HG02623 (cell line): ENCODE measurements around the gene CNIH3.
A peak's percentile ranks its signal among the peaks of the same experiment; 100 is the strongest.

ENCODE experiments used
- ATAC-seq: cut with Tn5 transposase; IDR thresholded peaks from one replicate; pipeline ENCODE4 v1.9.1; 2021; ENCODE audit warnings: moderate library complexity; ENCODE audit not compliant: unreplicated experiment

The CNIH3 gene

DNA sequence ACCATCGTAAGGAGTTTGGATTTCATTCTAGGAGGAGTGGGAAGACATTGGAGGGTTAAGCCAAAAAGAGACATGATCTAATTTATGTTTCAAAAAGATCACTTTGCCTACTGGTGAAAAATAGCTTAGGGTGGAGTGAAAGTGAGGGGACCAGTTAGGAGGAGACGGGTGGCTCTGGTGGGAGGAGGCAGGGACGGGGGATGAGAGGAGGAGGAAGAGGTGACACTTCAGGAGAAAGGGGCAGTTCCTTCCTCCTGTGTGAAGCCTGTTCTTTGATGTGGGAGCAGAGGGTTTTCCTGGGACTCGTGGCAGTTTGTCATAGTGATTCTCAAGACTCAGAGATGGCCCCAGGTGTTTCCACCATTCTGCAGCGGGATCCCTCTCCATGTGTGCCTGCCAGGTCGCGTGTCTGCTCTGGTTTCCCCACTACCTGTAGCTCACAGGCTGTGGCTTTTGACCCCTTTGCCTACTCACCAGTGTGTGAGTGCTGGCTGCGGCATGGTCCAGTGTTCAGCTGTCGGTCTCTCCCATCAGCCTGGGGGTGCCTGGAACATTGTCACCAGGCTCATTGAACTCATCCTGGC, 102.4 kb downstream of the CNIH3 start:
- ATAC-seq = no peak

DNA sequence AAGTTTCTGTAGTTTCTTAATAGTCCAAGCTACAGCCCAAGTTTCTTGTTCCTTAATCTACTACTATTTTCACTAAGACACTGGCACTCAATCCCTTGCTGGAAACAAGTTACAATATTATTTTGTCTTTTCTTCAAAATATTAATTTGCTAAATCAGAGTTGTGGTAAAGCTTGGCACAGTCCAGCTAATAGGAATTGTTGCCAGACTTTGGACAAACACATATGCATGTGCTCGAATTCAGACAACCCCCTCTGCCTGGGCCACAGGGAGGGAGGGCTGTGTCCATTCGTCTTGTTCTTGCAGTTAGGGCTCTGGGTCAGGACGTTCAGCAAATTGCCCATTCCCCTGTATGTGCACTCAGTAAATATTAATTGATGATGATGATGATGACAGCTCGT, 103.6 kb downstream of the CNIH3 start:
- ATAC-seq = no peak

DNA sequence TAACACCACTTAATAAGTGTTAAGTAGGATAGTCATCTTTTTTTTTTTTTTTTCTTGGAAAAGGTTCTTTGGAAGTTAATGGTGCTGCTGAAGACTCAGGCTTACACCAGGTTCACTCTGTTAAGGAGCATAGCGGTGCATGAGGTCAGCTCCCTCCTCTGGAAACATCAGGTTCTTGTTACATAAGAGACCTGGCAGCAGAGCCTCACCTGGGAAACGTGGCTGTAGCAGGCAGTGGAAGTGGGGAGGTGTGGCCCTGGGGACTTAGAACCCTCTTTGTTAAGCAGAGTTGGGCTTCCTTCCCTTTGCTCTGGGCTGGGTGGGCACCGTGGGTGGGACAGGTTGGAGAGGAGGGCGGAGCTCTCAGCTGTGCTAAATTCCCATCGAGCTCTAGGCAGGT, 104.1 kb downstream of the CNIH3 start:
- ATAC-seq = no peak

DNA sequence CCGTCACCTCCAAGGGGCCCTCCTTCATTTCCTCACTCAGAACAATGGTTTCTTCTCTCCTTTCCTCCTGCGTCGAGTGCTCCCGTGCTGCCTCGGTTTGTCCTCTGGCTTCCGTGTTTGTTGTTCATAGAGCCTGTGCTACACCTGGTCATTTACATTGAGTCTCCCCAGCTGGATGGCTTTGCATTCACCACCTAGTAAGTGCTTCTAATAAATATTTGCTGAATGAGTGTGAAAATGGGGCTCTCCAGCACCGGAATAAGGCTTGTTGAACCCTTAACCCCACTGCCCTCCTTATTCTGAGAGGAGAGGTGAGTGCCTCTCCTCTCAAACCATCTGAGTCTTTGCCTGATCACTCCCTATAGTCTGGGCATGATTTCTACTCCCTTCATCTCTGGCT, 104.9 kb downstream of the CNIH3 start:
- ATAC-seq = no peak

DNA sequence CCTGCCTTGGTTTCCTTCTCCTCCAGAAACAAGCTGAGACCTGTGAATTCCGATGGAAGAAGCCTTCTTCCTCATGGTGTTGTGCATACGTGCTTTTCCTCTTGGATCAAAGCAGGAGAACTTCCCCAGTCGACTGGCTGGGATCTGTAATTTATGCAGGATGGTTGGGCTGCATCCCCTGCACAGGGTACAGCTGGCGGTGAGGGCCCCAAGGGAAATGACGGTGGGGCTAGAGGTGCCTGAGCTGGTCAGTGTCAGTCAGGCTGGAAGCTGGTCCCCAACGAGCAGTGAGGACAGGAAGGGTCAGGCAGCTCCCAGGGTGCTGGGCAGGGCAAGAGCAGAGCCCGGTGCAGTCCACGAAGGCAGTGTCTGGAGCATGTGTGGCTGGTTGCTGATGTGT, 106.7 kb downstream of the CNIH3 start:
- ATAC-seq = no peak

DNA sequence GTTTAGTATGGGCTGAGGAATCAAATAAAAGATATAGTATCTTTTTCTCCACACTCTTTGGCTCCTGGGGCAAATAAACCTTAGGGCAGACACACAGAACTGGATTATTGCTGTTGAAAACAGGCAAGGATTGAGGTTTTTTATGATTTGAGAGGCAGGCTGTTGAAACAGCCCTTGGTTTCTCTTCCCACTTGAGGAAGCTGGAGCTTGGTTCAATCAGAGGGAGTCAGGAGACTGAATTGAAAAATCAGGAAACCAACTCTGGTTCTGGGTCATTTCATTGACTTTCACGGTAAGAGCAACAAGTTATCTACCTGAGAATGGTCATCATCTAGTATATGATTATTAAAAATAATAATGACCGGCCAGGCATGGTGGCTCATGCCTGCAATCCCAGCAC, 108.4 kb downstream of the CNIH3 start:
- ATAC-seq = no peak

DNA sequence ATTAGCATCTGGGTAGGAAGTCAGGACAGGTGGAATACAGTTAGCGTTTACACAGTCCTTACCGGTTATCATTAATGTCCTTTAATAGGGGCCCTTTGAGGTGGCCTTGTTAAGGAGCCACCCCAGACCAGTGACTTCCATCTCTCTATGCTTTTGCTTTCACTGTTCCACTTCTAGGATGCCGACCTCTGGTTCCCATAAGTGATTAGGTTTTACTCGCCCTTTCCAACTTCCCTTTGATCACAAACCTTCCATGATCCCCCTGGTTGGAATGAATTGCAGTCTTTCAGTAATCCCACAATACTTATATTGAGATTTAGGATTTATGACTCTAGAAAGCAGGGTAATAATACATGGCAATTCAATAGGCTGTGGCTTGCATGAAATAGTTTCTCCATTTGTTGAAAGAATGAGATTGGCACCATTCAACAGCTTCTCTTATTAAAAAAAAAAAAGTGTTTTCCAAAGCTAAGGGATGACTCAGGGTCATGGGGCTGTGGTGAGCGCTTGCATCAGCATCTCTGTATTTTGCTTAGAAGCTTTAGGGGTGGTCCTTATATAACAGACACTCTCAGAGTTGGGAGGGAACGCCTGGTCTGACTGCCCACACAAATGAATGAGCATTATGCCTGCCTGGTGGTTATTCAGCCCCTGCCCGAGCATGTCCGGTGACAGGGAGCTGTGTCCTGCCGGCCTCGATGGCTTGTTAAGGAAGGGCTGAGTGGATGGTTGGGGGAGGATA, 110.5 kb downstream of the CNIH3 start:
- ATAC-seq = no peak

DNA sequence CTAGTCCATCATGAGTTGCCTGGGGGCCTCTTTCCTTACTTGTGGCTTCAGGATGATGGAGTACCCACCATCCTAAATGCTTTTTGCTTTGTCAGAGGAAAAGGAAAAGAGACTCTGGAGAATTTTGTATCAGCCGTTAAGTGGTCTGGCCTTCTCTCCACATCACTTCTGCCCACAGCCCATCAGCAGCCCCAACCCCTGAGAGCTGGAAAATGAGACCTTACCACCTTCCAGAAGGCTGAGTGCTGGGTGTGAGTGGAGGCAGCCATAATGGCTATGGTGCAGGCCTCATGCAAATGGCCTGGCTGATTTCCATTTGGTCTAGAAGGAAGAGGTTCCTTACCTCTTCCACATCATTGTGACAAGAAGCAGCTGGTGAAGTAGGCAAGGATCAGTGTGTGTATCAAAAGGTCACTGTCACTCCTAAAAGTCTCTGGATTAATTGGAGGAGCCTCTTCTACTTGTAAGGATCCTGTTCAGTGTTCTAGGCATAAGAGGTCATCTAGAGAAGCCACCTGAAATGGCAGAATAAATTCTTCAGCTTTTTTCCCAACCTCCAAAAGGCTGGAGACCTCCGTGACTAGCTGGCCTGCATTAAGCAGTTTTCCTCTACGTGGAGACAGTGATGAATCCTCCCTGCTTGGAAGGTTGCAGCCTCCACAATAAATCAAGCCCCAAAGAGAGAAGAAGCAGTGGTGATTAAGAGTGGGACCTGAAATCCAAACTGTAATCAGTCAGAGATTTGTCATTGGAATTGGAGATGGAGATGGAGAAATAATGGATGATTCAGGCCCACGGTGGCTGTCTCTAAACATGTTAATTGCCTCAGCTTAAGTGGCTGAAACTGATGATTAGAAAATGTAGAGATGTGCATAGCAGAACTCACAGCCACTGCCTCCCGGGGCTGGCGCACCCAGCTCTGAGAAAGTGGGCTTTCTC, 111.5 kb downstream of the CNIH3 start:
- ATAC-seq = no peak

DNA sequence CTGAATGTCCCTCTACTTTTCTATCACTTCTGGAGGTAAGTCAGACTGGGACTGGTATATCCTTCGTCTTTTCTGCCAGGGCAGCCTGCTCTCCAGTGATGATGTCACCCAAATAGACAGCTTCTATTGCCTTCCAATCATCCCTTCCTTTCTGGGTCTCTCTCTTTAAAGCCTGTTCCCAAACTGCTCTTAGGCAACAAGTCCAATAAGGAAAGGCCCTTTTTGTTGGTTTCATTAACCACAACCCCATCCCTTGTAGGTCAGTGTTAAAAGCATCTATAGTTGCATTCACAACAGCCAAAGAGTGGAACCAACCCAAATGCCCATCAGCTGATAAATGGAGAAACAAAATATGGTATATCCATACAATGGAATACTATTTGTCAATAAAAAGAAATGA, 114.4 kb downstream of the CNIH3 start:
- ATAC-seq = no peak

DNA sequence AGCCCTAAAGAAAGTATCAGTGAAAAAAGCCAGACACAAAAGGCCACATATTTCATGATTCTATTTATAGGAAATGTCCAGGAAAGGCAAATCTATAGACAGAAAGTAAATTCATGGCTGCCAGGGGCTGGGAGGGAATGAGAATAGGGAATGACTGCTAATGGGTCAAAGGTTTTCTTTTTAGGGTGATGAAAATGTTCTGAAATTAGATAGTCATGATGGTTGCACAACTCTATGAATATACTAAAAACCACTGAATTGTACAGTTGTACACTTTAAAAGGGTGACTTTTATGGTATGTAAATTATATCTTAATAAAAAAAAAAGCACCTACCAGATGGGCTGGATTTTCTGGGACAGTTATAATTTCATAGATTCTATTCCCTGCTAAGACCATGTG, 114.8 kb downstream of the CNIH3 start:
- no peak for ATAC-seq

DNA sequence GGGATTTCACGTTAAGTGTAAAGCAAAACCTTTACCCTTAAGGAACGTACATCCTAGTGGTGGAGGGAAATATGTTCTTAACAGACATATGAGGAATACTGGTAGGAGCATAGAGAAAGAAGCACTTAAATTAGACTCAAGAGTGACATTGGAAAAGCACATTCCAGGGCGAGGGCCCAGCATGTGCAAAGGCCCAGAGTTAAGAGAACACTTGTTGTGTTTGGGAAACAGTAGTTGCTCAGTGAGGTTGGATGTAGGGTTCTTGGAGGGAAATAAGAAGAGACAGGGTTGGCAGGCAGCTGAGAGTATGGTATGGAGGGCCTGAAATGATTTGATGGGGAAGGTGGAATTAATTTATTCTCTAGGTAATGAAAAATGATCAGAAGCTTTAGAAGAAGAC, 115.5 kb downstream of the CNIH3 start:
- ATAC-seq = no peak

DNA sequence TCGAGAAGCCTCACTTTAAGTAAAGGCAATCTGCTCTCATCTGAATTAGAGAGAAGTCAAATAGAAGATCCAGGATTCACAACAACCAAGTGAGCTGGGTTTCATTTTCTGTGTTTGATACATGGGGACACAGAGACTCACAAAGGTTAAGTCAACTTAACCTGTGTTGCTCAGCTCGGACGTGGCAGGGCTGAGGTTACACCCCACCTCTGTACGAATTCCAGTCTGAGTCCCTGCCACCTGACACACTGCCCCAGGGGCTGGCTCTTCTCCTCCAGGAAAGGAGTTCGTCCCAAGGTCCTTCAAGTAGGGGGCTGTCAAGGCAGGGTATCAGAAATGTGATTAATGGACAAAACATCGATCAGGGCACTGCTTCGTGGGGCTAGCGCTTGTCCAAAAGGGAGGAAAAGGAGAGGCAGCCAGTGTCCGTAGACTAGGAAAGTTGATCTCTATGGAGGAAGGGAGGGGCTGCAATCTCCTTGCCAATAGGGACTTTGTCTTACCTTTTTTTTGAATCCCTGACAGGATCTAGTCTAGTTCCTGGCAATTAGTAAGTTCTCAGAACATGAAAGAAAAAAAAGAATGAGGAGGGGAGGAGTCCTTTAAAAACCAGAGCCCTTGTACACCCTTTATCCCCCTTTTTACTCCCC, 116.4 kb downstream of the CNIH3 start:
- no peak for ATAC-seq

DNA sequence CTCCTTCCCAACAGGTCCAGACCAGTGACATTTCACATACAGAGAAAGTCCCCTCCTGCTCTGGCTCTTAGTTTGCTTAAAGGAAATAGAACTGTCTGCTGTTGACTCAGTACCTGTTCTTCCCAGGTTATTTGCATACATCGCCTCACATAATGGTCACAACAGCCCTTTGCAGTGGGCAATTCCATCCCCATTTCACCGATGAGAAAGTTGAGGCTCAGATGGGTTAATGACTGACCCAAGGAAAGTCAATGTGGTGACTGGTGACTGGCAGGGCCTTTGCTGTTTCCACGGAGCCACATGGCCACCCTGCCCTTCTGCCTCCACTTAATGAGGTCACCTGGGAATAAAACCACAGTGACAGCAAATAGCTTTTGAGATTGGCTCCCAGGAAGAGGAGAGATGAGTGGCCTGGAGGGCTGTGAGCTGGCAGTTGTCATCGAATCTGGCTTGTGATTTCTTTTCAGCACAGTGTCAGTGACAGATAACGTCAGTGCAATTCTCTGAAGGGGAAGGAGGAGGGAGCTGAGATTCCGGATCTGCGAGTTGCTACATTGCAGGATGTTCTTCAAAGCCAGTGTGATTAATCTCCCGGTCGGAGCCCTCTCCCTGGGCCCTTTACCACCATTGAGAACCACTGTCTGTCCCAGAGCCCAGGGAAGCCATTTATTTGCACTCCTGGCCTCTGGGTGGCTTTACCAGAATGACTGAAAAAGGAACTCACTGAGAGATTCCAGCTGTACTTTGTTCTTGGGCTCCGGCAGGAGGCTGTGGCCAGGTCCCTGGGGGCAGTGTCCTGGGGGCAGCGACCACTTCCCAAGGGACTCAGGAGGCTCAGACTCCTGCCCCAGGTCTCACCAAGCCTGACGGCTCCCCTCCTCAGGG, 117.2 kb downstream of the CNIH3 start:
- ATAC-seq = peak; percentile 52

DNA sequence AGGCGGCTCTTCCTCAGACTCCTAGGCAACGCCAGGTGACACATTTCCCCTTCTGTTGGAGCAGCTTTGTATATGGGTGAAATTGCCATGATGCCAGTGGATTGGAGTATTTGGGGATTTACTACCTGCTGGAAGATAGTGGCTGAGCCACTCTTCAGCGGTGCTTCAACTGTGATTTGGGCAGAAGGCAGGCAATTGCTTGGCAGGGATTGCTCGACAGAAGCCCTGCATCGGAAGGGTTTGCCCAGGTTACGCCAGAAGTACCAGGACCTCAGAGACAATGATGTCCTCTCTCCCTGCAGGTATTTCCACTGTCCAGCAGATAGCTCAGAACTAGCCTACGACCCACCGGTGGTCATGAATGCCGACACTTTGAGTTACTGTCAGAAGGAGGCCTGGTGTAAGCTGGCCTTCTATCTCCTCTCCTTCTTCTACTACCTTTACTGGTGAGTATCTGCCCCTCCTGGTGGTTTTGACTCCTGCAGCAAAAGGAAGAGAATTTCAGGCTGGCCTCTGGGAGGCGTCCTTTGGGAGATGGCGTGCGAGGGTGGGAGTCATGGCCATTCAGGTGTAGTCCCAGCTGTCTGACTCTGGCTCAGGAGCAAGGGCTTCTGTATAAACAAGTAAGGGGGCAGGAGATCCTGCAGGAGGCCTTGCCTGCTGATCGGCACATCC, 118.3 kb downstream of the CNIH3 start:
- ATAC-seq = no peak

DNA sequence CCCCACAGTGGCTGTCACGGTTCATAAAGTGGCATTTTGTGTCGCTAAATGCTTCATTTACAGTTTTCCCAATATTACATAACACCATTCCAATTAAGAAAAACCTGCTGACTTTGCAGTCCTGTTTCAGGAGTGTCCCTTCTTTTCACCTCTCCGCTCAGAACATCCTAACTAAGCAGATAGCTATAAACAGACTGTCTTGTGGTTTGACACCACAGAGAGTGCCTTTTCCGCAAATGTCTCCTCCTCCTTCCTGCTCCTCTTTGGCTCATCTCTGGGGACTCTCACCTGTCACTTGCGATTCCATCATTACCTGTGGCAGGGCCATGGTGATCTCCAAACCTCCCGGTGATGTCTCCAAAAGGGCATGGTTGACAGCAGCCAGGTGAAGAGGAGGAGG, 119.0 kb downstream of the CNIH3 start:
- no peak for ATAC-seq

DNA sequence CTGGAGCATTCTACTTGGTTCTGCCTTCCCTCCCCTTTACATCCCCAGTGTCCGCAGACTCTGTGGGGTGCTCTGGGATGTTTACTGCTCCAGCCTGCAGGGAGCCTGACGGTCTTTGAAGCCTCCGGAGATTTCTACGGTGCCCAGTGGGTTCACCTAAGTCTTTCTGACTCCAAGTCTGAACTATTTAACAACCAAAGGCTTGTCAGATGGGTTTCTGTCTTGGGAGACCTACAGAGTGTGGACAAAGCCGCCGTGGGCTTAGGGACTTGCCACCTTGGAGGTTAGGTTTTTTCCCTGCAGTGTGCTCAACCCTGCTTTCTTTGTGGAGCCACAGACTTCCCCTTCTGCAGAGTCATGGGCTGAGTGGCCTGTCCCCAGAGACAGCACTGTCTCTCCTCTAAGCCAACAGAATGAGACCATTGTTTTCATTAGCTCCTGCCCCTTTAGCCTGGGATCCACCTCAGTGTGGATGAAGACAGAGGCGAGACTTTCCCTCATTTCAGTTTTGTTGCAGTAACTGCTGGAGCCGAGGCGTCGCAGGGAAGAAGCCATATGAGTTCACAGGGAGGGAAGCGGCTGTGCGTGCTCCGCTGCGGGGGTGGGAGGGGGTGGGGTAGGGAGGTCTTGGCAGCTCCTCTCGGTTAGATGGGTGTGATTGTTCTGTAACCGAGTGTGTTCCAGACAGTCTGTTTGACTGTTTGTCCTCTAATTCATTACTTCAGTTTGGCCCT, 120.7 kb downstream of the CNIH3 start:
- peak; percentile 54 for ATAC-seq

DNA sequence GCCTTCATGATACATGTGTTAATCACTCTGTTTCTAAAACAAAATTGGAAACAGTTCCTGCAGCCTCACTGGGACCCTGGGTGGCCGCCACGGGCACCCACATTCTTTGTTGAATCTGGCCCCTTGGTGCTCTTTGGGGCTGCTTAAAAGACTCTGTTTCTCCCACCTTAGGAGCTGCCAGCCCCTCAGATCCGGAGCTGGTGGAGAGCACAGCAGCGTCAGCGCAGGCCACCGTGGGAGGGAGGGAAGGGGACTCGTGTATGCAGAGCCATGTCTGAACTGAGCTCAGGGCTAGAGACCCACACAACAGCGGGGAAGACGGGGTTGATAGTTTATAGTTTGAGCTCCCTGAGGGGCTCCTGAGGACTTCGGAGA, 121.2 kb downstream of the CNIH3 start:
- ATAC-seq = no peak

DNA sequence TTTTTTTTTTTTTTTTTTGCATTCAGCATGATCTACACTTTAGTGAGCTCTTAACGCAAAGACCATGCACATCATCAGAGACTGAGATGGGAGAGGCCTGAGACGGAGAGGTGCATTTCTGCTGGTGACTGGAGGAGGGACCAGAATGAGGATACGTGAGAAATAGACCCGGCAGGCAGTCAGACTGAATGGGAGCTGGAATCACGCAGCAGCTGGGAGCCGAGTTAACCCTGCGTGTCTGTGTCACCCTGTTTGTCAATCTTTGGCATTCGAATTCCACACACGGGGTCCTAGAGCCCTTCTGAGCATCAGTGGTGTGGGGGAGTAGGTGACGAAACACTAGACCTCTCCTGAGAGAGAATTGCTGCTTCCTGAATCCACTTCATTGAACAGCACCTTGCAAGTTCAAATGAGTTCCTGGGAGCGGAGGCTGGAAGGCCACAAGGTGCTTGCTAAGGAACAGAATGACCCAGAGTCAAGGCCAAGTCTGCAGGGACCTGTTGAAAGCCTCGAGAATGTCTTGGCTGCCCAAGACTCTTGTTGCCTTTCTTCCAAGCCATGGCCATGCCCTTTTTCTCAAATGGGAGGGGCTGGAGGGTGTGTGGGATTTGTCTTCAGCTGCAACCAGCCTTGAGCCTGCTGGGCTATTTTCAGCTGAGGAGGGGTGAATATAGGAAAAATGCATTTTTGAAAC, 123.3 kb downstream of the CNIH3 start:
- no peak for ATAC-seq
